Tibial nerve (tissue), 4 donors: ENCODE measurements around the gene PDLIM5. TPM values are rescaled to one million over a fixed set of nuclear protein-coding genes. Genes with fewer than 3 reads are reported as not detected.

ENCODE experiments used
- total RNA-seq, 4 donors: library from RNA; depleted of rRNA; stranded (reverse); fragments of >200 nt; gene quantifications; one replicate each; pipeline ENCODE4 v1.1.0, GENCODE V29; 2016

Gene PDLIM5
- total RNA-seq, 4 donors from 2014 or later = 73.5 to 117 (median 98.2) TPM

Other genes with a start within 250 kb of the PDLIM5 start
- gene SMARCAD1, start 244.1 kb upstream of the PDLIM5 start, total RNA-seq = 10 to 100 TPM; 22.3 to 25.7 (median 23.6) TPM
- 1 to 10 TPM in 3 of 4 donors, not detected in 1; 1.1 to 3.6 (median 1.8) TPM for gene HPGDS, start 109.1 kb upstream of the PDLIM5 start, total RNA-seq